ENCODE data around the gene UMODL1.
"Not testable (repeated sequence)": the region's sequence is repeated elsewhere in the genome, so short reads cannot be mapped to it uniquely, and the experiment has no call there.

UMODL1 gene

DNA sequence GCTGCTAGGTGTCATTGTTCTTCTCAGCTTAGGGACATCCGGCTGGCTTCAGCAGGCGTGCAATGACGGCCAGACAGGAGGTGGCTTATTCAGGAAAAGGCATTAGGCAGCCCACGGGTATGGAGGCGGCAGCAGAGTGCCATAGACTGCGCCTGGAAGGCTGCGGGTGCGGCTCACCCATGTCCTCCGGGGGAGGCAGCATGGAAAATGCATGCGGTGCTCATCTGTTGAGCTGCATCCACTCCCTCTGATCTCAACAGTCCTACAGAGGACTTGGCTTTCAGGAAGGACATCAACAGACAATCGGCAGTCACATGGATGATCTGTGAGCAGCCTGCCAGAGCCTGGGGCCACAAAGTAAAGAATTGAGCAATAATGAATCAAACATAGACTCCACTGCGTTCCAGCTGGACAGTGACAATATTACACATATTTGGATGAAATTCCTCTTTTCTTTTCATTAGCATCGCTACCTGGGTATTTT is 42.9 kb downstream of the UMODL1 start:
- H2AFZ ChIP-seq (ENCODE audit: low read length), result no peak overlapping the region
- peaks cover 26% of the 10 kb centered on the region for H3F3A ChIP-seq (ENCODE audit: insufficient read depth, low read length)
- no peaks in the 10 kb centered on the region for H3K79me2 ChIP-seq (ENCODE audit: low read length)
- H4K20me1 ChIP-seq (ENCODE audit: insufficient read depth, low read length), result no peaks in the 10 kb centered on the region
- H3K9ac ChIP-seq (ENCODE audit: low read length), result no peak overlapping the region
- no peaks in the 10 kb centered on the region for H3K27me3 ChIP-seq (replicated peaks; ENCODE audit: insufficient read depth, low read length)
- H3K27ac ChIP-seq (ENCODE audit: low read length), result no peak overlapping the region
- DNase-seq, result no peak
- no peak overlapping the region for H3K4me2 ChIP-seq (ENCODE audit: low read depth, low read length)
- H3K4me3 ChIP-seq (ENCODE audit: low read length), result no peak overlapping the region
- H3K9me3 ChIP-seq (replicated peaks; ENCODE audit: insufficient read depth, low read length), result no peaks in the 10 kb centered on the region
- peaks cover 24% of the 10 kb centered on the region for H3K4me1 ChIP-seq (ENCODE audit: low read length)
- no peaks in the 10 kb centered on the region for H3K9me2 ChIP-seq (replicated peaks; ENCODE audit: insufficient read depth, low read length)
- no peaks in the 10 kb centered on the region for H3K36me3 ChIP-seq (replicated peaks; ENCODE audit: insufficient read depth, low read length)
- TF ChIP-seq EZH2phosphoT487 (IDR thresholded peaks at IDR 0.05; ENCODE audit: low read length) (no peak), EZH2 (optimal IDR thresholded peaks at IDR 0.05; ENCODE audit: low read depth, low read length) (no peak), CTCF (IDR thresholded peaks at IDR 0.05; ENCODE audit: low read length) (no peak)

GRCh38 chr21:42114646-42115045 is 43.5 kb downstream of the UMODL1 start:
- H3K4me2 ChIP-seq (ENCODE audit: low read depth, low read length), result no peak overlapping the region
- no peak for TF ChIP-seq EZH2phosphoT487 (IDR thresholded peaks at IDR 0.05; ENCODE audit: low read length)
- TF ChIP-seq CTCF (IDR thresholded peaks at IDR 0.05; ENCODE audit: low read length), result no peak
- no peak for TF ChIP-seq EZH2 (optimal IDR thresholded peaks at IDR 0.05; ENCODE audit: low read depth, low read length)
- H3K36me3 ChIP-seq (replicated peaks; ENCODE audit: insufficient read depth, low read length), result no peaks in the 10 kb centered on the region
- no peaks in the 10 kb centered on the region for H3K9me2 ChIP-seq (replicated peaks; ENCODE audit: insufficient read depth, low read length)
- peaks cover 30% of the 10 kb centered on the region for H3K4me1 ChIP-seq (ENCODE audit: low read length)
- no peaks in the 10 kb centered on the region for H3K79me2 ChIP-seq (ENCODE audit: low read length)
- no peaks in the 10 kb centered on the region for H3K9me3 ChIP-seq (replicated peaks; ENCODE audit: insufficient read depth, low read length)
- peaks cover 33% of the 10 kb centered on the region for H3F3A ChIP-seq (ENCODE audit: insufficient read depth, low read length)
- H3K27me3 ChIP-seq (replicated peaks; ENCODE audit: insufficient read depth, low read length), result no peaks in the 10 kb centered on the region
- H3K27ac ChIP-seq (ENCODE audit: low read length), result no peak overlapping the region
- no peak overlapping the region for H2AFZ ChIP-seq (ENCODE audit: low read length)
- H3K4me3 ChIP-seq (ENCODE audit: low read length), result no peak overlapping the region
- no peak overlapping the region for H3K9ac ChIP-seq (ENCODE audit: low read length)
- no peak for DNase-seq
- no peaks in the 10 kb centered on the region for H4K20me1 ChIP-seq (ENCODE audit: insufficient read depth, low read length)

DNA sequence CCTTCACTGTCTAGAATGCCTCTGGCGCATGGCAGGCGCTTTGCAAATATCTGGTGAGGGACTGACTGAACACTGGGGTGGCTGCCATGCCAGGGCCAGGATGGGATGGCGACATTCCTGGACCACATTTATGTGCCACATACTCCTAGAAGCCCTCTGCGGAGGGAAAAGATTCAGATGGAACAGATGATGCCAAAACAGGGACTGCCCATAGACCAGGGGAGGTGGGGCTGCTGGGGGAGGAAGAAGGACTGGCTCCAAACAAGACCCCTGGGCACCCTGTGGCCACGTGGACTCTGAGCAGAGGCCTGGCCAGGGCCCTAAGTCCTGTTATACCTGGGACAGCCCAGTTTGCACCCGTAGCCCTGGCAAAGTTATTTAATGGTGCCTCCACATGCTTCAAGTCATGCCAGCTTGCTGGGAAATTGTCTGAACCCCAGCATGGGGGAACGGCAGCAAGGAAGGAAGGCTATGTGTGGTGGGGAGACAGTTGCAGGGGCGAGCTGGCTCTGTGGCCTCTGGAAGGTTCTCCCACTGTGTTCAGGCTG is 44.1 kb downstream of the UMODL1 start:
- TF ChIP-seq EZH2phosphoT487 (IDR thresholded peaks at IDR 0.05; ENCODE audit: low read length), result no peak
- TF ChIP-seq CTCF (IDR thresholded peaks at IDR 0.05; ENCODE audit: low read length), result no peak
- TF ChIP-seq EZH2 (optimal IDR thresholded peaks at IDR 0.05; ENCODE audit: low read depth, low read length), result no peak
- no peak for DNase-seq
- Histone ChIP-seq H3K4me1 (ENCODE audit: low read length) (peaks cover 36% of the 10 kb centered on the region), H3K4me3 (ENCODE audit: low read length) (no peak overlapping the region), H3K79me2 (ENCODE audit: low read length) (no peaks in the 10 kb centered on the region), H2AFZ (ENCODE audit: low read length) (no peak overlapping the region), H4K20me1 (ENCODE audit: insufficient read depth, low read length) (no peaks in the 10 kb centered on the region), H3K27me3 (replicated peaks; ENCODE audit: insufficient read depth, low read length) (no peaks in the 10 kb centered on the region), H3K36me3 (replicated peaks; ENCODE audit: insufficient read depth, low read length) (no peaks in the 10 kb centered on the region), H3K9me2 (replicated peaks; ENCODE audit: insufficient read depth, low read length) (no peaks in the 10 kb centered on the region), H3K9ac (ENCODE audit: low read length) (no peak overlapping the region), H3K9me3 (replicated peaks; ENCODE audit: insufficient read depth, low read length) (no peaks in the 10 kb centered on the region), H3F3A (ENCODE audit: insufficient read depth, low read length) (peaks cover 39% of the 10 kb centered on the region), H3K27ac (ENCODE audit: low read length) (no peak overlapping the region), H3K4me2 (ENCODE audit: low read depth, low read length) (no peak overlapping the region)

- not testable (repeated sequence) for H2AFZ ChIP-seq (ENCODE audit: low read length); H4K20me1 ChIP-seq (ENCODE audit: insufficient read depth, low read length); H3K9ac ChIP-seq (ENCODE audit: low read length); H3K79me2 ChIP-seq (ENCODE audit: low read length); H3K9me2 ChIP-seq (replicated peaks; ENCODE audit: insufficient read depth, low read length); H3K4me3 ChIP-seq (ENCODE audit: low read length); H3K27me3 ChIP-seq (replicated peaks; ENCODE audit: insufficient read depth, low read length); H3K9me3 ChIP-seq (replicated peaks; ENCODE audit: insufficient read depth, low read length); H3K36me3 ChIP-seq (replicated peaks; ENCODE audit: insufficient read depth, low read length)
- Histone ChIP-seq H3F3A (ENCODE audit: insufficient read depth, low read length) (peaks cover 43% of the 10 kb centered on the region), H3K4me1 (ENCODE audit: low read length) (peaks cover 43% of the 10 kb centered on the region), H3K4me2 (ENCODE audit: low read depth, low read length) (peak overlapping the region; percentile 82; the same call in 1 of the 2 replicates), H3K27ac (ENCODE audit: low read length) (peak overlapping the region; percentile 70; the same call in 1 of the 2 replicates)
- DNase-seq, result peak; percentile 32
Measured at GRCh38 chr21:42116551-42116950, 45.4 kb downstream of the UMODL1 start.

All from MM.1S (cell line).